GM19240 (cell line): ENCODE data around the gene SLC46A1.

Experiments
- DNase-seq: peaks from one replicate; pipeline ENCODE4 v3.0.0; 2011; ENCODE audit warnings: low spot score; ENCODE audit not compliant: insufficient read length

The SLC46A1 gene

DNA sequence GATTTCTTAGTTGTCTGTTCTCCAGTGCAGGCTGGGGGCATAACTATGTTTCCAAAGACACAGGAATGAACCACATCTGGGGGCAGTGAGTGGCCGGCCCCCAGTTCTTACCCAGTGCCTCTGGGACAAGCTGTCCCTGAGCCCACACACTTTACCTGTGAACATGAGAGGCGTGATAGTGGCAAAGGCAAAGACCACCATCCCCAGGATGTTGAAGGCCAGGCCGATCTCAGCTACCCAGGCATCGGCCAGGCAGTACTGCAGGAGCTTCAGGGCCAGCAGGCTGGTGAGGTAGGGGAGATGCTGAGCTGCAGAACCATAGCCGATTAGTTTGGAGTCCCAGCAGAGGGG, 1.6 kb downstream of the SLC46A1 start:
- DNase-seq = no peak

GRCh38 chr17:28404007-28404406, 2.0 kb downstream of the SLC46A1 start:
- DNase-seq = no peak

DNA sequence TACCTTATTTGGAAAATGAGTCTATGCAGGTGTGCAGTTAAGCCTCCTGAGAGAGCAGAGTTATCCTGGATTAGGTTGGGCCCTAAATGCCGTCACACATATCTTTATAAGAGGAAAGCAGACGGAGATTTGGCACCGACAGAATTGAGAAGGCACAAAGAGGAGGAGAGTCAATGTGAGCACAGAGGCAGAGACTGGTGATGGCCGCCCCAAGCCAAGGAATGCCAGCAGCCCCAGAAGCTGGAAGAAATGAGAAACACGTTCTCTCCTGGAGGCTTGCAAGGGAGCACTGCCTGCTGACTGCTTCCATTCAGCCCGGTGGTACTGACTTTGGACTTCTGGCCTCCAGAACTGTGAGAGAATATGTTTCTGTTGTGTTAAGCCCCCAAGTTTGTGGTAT, 3.2 kb downstream of the SLC46A1 start:
- no peak for DNase-seq

- DNase-seq = no peak
Observed at GRCh38 chr17:28402224-28402630, 3.8 kb downstream of the SLC46A1 start.

GRCh38 chr17:28399808-28400207, 6.2 kb downstream of the SLC46A1 start:
- no peak for DNase-seq

DNA sequence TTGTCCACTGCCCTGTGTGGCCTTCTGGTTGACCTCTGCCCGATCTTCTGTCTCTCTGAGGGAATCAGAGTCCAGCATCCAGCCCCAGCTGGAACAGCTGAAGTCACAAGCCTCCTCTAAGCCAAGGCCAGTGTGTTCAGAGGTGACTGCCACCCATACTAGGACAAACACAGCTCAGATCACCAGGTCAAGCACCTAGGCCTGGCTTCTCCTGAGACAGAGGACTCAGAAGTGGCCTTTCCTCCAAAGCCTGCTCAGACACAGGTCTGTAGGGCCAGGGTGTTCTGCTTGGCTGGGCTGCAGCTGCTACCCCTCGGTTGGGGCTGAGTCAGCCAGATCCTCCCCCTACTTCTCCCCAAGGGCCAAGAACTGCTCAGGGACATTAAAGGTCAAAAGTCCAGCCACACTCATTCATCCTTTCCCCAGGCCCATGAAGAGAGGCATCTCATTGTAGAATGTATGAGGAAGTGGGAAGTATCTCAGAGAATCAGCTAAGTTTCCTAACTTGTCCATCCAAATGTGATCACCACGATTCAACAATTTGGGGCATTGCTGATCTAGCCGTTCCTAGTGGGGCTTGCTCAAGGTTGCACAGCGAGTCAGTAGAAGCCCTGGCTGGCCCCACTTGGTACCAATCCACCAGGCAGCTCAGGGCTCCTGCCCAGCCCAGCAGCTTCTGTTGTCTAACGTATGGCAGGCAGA, 7.6 kb downstream of the SLC46A1 start:
- DNase-seq = no peak

- no peak for DNase-seq
Observed at GRCh38 chr17:28397687-28398279, 8.2 kb downstream of the SLC46A1 start.

DNA sequence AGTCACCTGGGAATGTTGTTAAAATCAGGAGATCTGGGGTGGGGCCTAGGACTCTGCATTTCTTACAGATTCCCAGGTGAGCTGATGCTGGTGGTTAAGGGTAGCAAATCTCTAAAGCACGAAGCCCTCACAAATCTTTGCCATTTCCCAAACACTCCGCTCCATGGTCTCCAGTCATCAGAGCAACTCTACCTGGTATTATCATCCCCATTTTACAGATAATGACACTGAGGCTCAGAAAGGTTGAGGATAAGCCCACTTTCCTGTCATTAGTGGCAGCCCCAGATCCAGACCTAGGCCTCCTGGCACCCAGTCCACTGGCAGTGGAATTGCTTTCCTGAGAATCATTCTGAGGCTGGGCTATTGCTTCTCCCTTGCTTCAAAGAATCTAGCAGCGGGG, 8.7 kb downstream of the SLC46A1 start:
- DNase-seq = no peak

- no peak for DNase-seq
Observed at GRCh38 chr17:28396635-28397239, 9.3 kb downstream of the SLC46A1 start.

DNA sequence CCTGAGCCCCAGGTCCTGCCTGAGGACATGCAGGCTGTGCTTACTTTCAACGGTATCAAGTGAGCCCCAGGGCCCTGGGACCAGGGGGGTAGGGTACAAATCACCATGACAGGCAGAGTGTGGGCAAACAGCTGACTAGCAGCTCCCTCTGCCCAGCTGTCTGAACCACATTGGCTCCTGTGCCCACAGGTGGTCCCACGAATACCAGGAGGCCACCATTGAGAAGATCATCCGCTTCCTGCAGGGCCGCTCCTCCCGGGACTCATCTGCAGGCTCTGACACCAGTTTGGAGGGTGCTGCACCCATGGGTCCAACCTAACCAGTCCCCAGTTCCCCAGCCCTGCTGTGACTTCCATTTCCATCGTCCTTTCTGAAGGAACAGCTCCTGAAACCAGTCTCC, 10.0 kb downstream of the SLC46A1 start:
- no peak for DNase-seq

GRCh38 chr17:28395426-28395825, 10.6 kb downstream of the SLC46A1 start:
- DNase-seq = no peak

- no peak for DNase-seq
Observed at GRCh38 chr17:28394337-28395116, 11.5 kb downstream of the SLC46A1 start.

DNA sequence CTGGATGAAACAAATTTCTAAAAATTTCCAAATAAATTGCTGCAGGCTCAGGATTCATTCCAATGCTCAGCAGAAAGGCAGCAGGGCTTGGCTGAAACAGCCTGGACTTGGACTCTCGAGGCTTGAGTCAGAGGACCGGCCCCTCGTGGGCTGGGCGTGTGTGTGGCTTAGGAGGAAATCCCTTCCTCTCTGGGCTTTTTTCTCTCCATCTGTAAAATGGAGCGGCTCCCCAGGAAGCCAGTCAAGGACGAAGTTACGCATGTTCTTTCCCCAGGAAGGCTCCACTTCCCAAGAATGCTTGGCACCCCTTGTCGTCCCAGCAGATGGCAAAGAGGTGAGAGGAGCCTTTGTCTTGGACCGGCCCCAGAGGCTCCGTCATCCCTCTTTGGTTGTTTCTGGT, 13.5 kb downstream of the SLC46A1 start:
- no peak for DNase-seq

- no peak for DNase-seq
Observed at GRCh38 chr17:28391401-28391800, 14.6 kb downstream of the SLC46A1 start.

DNA sequence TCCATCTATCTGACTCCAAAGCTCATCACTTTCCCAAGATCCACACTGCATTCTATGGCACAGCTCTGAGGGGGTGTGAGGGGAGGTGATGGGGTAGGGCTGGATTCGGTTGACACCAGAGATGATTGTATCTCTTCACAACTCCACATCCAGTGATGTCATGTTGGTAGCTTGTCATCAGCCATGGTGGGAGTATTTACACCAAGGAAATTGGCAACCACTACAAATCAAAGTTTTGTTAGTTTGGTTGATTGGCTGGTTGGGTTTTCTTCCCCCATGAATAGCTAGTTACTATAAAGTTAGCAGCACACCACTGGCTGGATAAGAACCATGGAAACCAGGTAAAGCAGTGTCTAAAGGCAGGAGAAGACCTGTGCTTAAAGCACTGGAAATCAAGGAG, 15.0 kb downstream of the SLC46A1 start:
- DNase-seq = no peak

DNA sequence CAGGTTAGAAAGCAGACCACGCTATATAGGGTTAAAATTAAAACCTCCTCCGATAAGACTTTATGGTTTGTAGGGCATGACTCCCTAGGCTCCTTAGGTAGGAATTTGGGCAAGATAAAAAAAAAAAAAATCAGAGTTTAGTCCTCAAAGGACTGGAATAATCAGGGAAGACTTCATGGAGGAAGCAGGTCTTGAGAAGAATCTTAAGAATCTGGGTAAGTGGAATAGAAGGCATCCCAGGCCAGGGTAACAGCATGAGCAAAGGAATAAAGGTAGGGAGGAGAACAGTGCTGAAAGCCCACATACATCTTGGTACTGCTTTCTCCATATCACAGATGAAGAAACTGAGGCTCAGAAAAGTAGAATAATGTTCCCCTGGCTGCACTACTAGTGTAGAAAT, 15.4 kb downstream of the SLC46A1 start:
- DNase-seq = no peak

DNA sequence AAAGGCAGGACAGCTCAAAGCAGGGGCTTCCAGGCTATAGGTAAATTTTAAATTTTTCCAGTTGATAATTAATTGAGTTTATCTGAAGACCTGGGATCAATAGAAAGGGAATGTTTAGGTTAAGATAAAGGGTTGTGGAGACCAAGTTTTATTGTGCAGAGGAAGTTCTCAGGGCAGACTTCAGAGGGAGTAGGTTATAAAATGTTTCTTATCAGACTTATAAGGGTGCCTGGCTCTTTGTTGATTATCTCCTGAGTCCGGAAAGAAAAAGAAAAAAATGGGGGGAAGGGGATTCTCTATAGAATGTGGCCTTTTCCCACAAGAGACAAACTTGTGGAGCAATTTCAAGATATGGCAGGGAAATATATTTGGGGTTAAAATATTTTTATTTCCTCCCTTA, 15.9 kb downstream of the SLC46A1 start:
- no peak for DNase-seq

DNA sequence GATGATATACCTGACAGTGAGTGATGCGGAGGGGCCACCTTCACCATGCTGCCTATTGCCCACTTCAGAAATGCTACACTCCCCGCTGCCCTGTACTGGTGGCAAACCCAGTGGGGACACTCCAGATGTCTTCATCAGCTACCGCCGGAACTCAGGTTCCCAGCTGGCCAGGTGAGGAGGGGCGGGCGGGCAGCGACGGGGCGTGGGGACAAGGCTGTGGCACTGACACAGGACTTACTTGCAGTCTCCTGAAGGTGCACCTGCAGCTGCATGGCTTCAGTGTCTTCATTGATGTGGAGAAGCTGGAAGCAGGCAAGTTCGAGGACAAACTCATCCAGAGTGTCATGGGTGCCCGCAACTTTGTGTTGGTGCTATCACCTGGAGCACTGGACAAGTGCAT, 17.9 kb downstream of the SLC46A1 start:
- no peak for DNase-seq

GRCh38 chr17:28386391-28386790, 19.6 kb downstream of the SLC46A1 start:
- no peak for DNase-seq

- DNase-seq = no peak
Observed at GRCh38 chr17:28385406-28385805, 20.6 kb downstream of the SLC46A1 start.

DNA sequence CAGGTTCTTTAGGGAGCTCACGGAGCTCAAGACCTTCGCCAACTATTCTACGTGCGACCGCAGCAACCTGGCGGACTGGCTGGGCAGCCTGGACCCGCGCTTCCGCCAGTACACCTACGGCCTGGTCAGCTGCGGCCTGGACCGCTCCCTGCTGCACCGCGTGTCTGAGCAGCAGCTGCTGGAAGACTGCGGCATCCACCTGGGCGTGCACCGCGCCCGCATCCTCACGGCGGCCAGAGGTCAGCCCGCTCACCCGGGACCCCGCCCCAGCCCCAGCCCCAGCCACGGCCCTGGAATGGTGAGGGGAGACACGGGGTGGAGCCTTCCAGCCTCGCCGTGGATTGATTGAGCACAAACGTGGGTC, 21.0 kb downstream of the SLC46A1 start:
- no peak for DNase-seq

- peak; percentile 47 for DNase-seq
Observed at GRCh38 chr17:28384281-28385036, 21.6 kb downstream of the SLC46A1 start.
